ENCODE measurements around the gene EDN1. TPM values are rescaled to one million over a fixed set of nuclear protein-coding genes. Genes with fewer than 3 reads are reported as not detected.

The EDN1 gene
- polyA plus RNA-seq (2011; rRNA removed) (3.2 and 4.0 TPM in 2 replicates), polyA minus RNA-seq (2011; rRNA and poly(A)+ RNA removed) (2.2 and 2.8 TPM in 2 replicates)

DNA sequence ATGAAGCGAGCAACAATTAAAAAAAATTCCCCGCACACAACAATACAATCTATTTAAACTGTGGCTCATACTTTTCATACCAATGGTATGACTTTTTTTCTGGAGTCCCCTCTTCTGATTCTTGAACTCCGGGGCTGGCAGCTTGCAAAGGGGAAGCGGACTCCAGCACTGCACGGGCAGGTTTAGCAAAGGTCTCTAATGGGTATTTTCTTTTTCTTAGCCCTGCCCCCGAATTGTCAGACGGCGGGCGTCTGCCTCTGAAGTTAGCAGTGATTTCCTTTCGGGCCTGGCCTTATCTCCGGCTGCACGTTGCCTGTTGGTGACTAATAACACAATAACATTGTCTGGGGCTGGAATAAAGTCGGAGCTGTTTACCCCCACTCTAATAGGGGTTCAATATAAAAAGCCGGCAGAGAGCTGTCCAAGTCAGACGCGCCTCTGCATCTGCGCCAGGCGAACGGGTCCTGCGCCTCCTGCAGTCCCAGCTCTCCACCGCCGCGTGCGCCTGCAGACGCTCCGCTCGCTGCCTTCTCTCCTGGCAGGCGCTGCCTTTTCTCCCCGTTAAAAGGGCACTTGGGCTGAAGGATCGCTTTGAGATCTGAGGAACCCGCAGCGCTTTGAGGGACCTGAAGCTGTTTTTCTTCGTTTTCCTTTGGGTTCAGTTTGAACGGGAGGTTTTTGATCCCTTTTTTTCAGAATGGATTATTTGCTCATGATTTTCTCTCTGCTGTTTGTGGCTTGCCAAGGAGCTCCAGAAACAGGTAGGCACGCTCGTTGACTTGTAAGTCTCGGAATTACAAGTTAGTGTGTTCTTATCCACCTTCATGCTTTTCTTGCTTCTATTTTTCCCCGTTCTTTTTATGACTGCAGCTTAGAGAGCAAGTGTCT lies at the start of gene EDN1:
TSS of gene EDN1 (plus strand) at position 429 of the 888 bp plus-strand sequence. CDS start at position 698, 269 bp downstream.
- no peak for DNase-seq (ENCODE audit: low read depth)
- ChIA-PET CTCF (interaction anchor here (0.5 to 14.0 kb wide), 43 partner anchors 9 to 1191 kb away, joined by 3 to 212 read pairs (median 3); no protein-coding TSS in a partner anchor), POLR2A (interaction anchor here (0.7 kb wide), 2 partner anchors 316 to 655 kb away, joined by 3 to 4 read pairs; no protein-coding TSS in a partner anchor)
- no peaks in the 10 kb centered on the region for H3K27me3 ChIP-seq (ENCODE audit: control insufficient read depth, insufficient read depth, low read length)
- H3K4me3 ChIP-seq (ENCODE audit: low read depth, low read length): peak within 1 kb of the TSS; percentile 58
- no peaks in the 10 kb centered on the region for H3K36me3 ChIP-seq (ENCODE audit: control insufficient read depth, insufficient read depth, low read length)
- TF ChIP-seq, protein P1, sequence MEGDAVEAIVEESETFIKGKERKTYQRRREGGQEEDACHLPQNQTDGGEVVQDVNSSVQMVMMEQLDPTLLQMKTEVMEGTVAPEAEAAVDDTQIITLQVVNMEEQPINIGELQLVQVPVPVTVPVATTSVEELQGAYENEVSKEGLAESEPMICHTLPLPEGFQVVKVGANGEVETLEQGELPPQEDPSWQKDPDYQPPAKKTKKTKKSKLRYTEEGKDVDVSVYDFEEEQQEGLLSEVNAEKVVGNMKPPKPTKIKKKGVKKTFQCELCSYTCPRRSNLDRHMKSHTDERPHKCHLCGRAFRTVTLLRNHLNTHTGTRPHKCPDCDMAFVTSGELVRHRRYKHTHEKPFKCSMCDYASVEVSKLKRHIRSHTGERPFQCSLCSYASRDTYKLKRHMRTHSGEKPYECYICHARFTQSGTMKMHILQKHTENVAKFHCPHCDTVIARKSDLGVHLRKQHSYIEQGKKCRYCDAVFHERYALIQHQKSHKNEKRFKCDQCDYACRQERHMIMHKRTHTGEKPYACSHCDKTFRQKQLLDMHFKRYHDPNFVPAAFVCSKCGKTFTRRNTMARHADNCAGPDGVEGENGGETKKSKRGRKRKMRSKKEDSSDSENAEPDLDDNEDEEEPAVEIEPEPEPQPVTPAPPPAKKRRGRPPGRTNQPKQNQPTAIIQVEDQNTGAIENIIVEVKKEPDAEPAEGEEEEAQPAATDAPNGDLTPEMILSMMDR (IDR thresholded peaks at IDR 0.05; ENCODE audit: insufficient read depth, low read depth, low read length): peak; percentile 76

DNA sequence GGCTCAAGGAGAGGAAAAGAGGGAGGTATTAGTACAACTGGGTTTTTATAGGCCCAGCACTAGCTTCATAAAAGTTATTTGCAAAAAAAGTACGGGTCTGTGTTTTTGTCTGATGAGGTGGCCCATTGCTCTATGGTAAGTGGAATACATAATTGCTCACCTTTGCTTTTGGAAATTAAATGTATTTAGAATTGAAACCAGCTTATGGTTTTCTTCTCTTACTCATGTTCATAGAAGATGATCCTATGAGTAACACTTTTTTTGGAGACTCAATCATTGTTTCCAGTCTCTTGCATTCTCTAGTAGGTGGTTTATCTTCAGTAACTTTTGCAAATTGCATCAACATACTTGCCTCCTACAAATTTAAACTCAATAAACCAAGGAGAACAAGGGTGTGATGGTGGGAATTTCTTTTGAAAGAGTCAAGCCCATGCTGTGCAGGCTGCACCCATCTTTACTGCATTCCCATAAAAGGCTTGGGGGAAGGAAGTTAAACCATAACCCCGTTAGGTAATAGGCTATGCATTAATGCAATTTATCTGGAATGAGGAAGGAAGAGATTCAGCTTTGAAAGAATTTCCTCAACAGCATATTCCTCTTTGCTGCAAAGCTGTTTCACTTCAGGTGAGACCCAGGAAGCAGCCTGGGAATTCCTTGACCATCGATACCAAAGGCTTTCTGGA lies 48.5 kb upstream of the EDN1 start:
- TF ChIP-seq, protein P1 (IDR thresholded peaks at IDR 0.05; ENCODE audit: insufficient read depth, low read depth, low read length): no peak
- ChIA-PET CTCF (interaction anchor here (0.7 to 1.0 kb wide), 2 partner anchors 8 to 583 kb away, joined by 3 read pairs; no protein-coding TSS in a partner anchor), POLR2A (no interaction called here)
- Histone ChIP-seq H3K36me3 (ENCODE audit: control insufficient read depth, insufficient read depth, low read length) (no peaks in the 10 kb centered on the region), H3K27me3 (ENCODE audit: control insufficient read depth, insufficient read depth, low read length) (no peaks in the 10 kb centered on the region), H3K4me3 (ENCODE audit: low read depth, low read length) (no peak overlapping the region)
- no peak for DNase-seq (ENCODE audit: low read depth)

DNA sequence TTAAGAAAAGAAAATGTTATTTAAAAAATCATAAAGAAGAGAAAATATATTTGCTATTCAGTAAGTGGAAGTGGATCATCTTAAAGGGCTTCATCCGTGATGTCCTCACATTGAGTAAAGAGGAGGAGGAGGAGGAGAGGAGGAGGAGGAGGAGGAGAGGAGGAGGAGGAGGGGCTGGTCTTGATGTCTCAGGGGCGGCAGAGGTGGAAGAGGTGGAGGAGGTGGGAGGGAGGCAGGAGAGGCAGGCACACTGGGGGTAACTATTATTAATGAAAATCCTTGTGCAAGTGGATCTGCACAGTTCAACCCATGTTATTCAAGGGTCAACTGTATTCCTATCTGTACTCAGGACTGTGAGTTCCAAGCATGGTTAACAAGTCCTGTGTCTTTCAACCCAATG lies 47.0 kb upstream of the EDN1 start:
- POLR2A ChIA-PET: no interaction called here
- H3K27me3 ChIP-seq (ENCODE audit: control insufficient read depth, insufficient read depth, low read length): no peaks in the 10 kb centered on the region
- CTCF ChIA-PET: interaction anchor here (2.0 kb wide), 1 partner anchor 9 kb away, joined by 7 read pairs; no protein-coding TSS in a partner anchor
- H3K36me3 ChIP-seq (ENCODE audit: control insufficient read depth, insufficient read depth, low read length): no peaks in the 10 kb centered on the region
- DNase-seq (ENCODE audit: low read depth): no peak
- H3K4me3 ChIP-seq (ENCODE audit: low read depth, low read length): no peak overlapping the region
- TF ChIP-seq, protein P1 (IDR thresholded peaks at IDR 0.05; ENCODE audit: insufficient read depth, low read depth, low read length): no peak

DNA sequence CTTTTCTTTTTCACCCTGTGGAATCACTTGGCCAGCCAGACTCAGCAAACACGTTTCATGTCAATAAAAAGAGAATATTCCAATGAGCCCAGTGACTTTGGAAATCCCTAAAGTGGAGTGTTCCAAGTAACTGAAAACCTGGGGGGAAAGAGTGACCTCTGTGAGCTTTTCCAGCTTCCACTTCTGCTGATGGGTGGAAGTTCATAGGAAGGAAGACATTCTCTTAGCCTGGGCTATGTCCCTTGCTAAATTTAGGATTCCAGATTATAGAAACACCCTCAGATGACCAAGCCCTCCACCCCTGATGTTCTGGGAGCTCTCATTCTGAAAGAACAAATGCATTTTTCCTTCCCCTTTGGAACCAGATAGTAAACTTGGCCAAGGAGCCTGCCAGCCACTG lies 44.8 kb upstream of the EDN1 start:
- H3K27me3 ChIP-seq (ENCODE audit: control insufficient read depth, insufficient read depth, low read length): no peaks in the 10 kb centered on the region
- TF ChIP-seq, protein P1 (IDR thresholded peaks at IDR 0.05; ENCODE audit: insufficient read depth, low read depth, low read length): no peak
- H3K4me3 ChIP-seq (ENCODE audit: low read depth, low read length): no peak overlapping the region
- no peak for DNase-seq (ENCODE audit: low read depth)
- no peaks in the 10 kb centered on the region for H3K36me3 ChIP-seq (ENCODE audit: control insufficient read depth, insufficient read depth, low read length)
- CTCF ChIA-PET: interaction anchor here (1.3 to 4.5 kb wide), 3 partner anchors 12 to 45 kb away, joined by 4 to 20 read pairs (median 5); partner anchors contain the start of gene EDN1
- POLR2A ChIA-PET: no interaction called here

All from BJ (cell line).